Stimulated activated CD8-positive, alpha-beta memory T cell treated with anti-CD3 and anti-CD28 coated beads, Interleukin-15, amount 100 ng/mL, for 48 hours (primary cell): ENCODE measurements around the gene RIPK4.
"Not testable (repeated sequence)": the region's sequence is repeated elsewhere in the genome, so short reads cannot be mapped to it uniquely, and the experiment has no call there.

Experiments used
- DNase-seq, 2 donors: peaks; one replicate each; pipeline ENCODE4 v3.0.0-alpha.2; 2020; ENCODE audit warnings: low read depth in 2 of 2

Gene RIPK4

DNA sequence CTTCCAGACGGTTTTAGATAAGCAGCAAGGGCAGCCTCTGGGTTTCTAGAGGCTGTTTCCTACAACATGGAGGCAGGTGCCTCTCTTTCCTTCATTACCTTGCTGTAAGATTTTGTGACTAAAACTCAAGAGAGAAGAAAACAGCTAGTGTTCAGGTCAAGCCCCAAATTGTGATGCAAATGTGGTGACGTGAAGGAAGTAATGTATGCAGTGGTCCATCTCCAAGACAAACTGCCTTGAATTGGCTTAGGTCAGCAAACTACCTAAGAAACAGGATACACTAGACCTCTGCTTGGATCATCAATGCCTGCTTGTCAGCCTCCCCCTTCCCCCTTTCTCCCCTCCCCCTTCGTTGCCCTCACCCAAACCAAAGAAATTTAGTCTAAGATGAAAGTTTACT is 28.9 kb upstream of the RIPK4 start:
- DNase-seq = no peak

DNA sequence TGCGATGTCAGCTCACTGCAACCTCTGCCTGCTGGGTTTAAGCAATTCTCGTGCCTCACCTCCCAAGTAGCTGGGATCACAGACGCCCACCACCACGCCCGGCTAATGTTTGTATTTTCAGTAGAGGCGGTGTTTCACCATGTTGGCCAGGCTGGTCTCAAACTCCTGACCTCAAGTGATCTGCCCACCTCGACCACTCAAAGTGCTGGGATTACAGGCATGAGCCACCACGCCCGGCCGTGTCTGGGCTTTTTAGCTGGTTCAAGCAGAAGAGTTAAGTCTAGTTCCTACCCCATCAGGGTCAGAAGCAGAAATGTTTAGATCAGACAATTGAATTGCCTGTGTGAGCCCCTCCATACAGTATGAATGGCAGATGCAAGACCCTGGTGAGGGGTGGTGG is 27.7 kb upstream of the RIPK4 start:
- no peak for DNase-seq

DNA sequence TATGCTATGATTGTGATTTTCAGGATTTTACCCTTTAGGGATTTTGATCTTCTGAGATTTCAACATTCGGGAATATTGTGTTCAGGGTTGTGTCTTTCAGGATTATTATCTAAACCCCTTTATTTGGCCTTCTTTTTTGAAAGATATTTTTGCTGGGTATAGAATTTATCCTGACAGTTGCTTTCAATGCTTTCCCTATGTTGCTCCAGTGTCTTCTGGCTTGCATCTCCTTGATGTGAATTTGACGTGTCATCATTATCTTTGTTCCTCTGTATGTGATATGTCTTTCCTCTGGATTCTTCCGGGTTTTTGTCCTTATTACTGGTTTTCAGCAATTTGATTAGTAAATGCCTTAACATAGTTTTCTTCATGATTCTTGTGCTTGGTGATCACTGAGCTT is 25.9 kb upstream of the RIPK4 start:
- DNase-seq = no peak

DNA sequence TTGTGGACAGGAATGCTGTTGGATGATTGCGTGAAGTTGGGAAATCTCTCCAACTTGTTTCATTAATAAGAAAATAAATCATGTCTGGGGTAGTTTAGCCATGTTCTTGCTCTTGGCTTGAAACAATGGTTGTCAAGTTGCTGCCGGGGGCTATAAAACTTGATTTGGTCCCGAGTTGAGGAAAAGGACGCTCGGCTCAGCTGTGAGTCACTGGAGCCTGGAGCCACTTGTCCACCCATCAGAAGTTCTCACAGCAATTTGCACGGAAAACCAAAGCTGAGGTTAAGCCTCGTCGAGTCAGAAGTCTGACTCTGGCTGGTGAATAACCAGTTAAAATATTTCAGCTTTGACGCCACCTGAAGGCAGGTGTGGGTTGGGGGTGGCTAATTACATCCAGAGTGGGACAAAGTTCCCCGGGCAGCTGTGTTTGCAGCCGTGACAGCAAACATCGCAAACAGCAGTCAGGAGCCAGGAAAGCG is 19.7 kb upstream of the RIPK4 start:
- no peak for DNase-seq

GRCh38 chr21:41785262-41785661 is 18.4 kb upstream of the RIPK4 start:
- not testable (repeated sequence) for DNase-seq

DNA sequence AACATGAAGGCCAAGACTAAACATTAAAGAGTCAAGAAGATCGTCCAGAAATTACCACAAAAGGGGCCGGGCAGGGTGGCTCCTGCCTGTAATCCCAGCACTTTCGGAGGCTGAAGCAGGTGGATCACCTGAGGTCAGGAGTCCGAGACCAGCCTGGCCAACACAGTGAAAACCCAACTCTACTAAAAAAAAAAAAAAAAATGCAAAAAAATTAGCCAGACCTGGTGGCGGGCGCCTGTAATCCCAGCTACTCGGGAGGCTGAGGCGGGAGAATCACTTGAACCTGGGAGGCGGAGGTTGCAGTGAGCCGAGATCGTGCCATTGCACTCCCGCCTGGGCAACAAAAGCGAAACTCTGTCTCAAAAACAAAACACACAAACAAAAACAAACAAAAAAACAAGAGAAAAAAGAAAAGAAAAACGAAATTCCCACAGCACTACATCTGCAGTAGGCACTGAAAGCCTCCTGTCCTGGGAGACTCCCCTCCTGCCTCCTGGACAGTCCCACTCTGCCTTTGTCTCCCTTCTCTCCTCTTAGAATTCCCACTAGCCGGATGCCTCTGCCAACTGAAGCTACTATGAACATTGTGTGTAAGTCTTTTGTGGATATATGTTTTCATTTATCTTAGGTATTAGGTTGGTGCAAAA is 17.7 kb upstream of the RIPK4 start:
- DNase-seq = no peak

- no peak for DNase-seq
These were observed 16.8 kb upstream of the RIPK4 start for GRCh38 chr21:41783476-41784180.

DNA sequence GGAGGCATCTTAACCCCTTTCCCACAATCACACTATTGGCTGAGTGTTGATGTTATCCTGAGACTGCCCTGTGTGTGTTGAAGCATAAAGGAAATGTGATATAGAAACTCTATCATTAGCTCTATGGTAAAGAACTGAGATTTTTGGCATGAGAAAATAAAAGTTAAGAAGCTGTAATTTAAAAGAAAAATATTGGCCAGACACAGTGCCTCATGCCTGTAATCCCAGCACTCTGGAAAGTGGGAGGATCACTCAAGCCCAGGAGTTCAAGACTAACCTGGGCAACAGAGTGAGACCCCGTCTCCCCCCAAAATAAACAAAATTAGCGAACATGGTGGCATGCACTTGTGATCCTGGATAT is 14.2 kb upstream of the RIPK4 start:
- no peak for DNase-seq

DNA sequence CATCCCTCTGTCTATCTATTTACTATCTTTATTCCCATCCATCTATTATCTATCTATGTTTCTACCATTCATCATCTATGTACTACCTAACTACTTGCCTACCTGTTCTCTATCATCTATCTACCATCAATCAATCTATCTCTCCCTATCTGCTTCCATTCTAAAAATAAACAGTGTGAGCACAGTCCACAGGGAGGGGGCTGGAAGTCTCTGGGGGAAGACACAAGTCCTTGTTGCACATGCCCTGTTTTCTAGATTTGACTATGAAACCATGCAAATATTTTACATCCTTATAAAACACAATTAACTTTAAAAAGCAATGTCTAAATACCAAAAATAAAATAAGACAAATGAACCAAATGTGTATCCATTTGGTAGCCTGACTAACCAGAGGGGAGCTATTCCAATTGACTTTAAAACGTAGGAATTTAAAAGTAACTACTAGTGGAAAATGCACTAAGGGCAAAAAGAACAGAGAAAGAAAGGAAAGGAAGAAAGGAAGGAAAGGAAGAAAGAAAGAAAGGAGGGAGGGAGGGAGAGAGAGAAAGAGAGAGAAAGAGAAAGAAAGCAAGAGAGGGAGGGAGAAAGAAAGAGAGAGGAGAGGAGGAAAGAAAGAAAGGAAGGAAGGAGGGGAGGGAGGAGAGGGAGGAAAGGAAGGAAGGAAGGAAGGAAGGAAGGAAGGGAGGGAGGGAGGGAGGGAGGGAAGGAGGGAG is 13.6 kb upstream of the RIPK4 start:
- DNase-seq = no peak

DNA sequence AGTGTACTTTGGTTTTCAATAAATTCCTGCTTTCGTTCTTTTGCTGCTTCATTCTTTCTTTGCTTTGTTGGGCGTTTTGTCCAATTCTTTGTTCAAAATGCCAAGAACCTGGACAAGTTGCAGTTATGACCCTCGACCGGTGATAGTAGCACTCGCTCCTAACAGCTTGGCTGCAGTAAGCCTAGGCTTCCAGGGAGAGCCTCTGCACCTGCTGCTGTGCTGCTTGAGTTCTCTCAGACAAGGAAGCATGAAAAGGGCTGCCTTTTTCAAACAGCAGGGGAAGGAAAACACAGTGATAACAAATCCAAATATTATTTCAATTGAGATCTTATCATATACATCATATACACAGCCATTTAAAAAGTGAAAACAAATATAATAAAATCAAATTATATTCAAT is 12.8 kb upstream of the RIPK4 start:
- DNase-seq = no peak

DNA sequence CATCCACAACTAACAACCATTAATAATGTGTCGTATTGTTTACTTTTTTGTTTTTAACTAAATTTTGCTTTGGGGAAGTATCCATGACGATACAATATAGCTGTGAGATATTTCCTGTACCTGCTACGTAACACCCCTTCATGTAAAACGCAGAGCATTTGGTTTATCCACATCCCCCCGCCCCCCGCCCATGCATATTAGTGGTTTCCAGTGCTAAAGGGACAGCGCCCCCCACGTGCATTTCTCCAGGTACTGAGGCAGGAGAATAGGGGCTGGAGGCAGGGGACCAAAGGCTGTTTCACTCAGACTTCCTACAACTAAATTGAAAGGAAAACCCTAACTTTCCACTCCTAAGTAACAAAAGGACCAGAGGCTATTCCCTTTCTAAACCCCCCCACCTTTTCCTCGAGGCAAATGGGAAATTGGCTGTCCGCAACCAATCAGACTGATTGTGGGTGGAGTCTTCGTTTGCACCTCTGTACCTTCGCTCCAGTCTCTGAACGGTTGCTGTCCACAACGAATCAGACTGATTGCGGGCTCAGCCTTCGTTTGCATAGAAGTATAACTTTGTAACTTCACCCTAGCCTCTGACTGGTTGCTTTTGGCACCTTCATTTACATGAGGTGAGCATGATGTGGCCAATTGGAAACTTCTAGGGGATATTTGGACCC is 12.2 kb upstream of the RIPK4 start:
- no peak for DNase-seq

DNA sequence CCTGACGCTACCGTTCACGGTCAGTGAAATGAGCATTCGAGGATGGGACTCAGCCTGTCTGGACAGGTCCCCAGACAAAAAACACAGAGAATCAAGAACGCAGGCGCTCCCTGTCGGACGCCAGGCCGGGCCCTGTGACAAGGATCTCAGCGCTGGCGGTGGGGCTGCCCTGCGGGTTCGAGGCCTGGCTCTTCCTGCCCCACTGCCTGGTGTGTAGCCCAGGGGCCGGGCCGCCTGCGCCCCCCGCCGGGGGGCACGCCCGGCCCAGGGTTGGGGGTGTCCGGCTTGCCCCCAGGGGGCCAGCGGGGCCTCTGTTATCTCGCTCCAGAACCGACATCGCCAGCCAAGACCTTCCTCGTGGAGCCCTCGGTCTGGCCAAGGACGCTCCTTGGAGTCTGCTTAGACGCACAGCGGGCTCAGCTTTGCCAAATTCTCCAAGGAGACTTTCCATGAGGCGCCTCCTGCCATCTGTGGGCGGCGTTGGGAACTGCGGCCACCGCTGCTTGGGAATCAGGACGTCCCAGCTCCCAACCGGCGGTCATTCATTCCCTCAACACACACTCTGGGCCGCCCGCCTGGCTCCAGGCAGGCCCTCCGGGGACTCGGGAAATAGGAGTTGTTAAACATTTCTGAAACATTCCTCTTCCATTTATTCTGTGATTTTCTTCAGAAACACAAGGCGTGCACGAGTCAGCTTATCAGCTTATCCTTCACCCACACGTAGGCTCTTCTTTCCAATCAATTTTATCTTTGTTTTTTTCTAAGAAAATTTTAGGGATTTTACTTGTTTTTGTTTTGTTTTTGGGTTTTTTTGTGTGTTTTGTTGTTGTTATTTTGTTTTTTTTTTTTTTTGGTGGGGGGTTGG is 11.3 kb upstream of the RIPK4 start:
- no peak for DNase-seq

DNA sequence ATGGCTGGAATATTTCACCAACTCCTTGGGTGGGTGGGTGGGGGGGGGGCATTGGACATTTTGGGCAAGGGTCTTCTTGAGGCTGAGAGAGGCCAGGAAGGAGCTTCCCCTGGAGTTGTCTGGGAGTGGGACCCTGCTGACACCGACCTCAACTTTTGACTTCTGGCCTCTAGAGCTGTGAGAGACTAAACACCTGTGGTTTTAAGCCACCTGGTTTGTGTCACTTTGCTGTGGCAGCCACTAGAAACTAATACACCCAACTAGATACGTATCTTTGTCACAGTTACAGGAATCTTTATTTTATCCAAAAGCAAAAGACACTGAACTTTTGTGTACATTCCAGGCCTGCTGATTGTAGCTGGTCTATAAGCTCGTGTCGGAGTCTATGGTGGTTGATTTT is 9.9 kb upstream of the RIPK4 start:
- no peak for DNase-seq

GRCh38 chr21:41775149-41775472 is 8.3 kb upstream of the RIPK4 start:
- no peak for DNase-seq

- DNase-seq = no peak
These were observed 7.8 kb upstream of the RIPK4 start for GRCh38 chr21:41774467-41775148.

DNA sequence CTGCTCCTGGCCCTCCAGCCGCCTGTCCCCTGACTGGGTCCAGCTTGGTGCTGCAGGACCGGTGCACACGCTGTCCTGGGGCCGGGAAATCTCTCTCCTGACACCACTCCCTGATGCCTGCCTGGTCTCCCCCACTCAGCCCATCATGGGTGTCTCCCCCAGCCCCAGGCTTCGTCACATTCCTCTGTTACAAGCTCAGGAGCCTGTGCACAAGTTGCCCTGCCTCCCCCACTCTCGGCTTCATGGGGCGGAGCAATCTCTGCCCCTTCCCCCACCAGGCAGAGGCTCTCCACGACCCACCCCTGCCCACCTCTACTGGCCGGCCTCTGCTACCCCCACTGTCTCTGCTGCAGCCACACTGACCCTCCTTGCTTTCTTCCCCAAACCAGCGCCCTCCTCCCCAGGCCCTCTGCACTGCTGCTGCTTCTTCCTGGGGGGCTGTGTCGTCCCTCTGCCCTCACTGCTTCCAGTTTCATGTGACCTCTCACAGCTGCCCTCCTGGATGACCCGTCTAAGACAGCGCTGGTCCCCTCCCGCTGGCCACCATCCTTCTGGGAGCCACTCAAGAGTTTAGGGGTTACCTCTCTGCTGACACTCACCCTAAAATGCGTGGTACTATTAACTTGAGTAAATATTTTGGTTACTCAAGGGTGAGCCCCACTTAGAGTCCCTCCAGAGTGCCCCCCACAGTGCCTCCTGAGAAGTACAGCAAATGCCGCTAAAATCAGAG is 5.7 kb upstream of the RIPK4 start:
- DNase-seq = no peak

DNA sequence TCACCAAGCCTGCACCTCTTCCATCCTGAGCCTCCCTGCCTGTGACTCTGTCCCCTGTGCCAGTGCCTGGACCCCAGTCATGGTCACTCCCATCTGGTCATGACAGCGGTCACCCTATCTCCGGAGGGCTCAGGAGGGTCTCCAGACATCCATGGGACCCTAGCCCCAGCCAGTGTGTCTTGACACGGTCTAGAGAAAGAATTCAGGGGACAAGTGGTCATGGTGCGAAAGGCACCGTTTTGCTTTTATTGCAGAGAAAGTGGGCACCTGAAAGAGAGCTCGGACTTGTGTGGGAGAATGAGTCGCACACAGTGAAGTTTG is 4.7 kb upstream of the RIPK4 start:
- no peak for DNase-seq

DNA sequence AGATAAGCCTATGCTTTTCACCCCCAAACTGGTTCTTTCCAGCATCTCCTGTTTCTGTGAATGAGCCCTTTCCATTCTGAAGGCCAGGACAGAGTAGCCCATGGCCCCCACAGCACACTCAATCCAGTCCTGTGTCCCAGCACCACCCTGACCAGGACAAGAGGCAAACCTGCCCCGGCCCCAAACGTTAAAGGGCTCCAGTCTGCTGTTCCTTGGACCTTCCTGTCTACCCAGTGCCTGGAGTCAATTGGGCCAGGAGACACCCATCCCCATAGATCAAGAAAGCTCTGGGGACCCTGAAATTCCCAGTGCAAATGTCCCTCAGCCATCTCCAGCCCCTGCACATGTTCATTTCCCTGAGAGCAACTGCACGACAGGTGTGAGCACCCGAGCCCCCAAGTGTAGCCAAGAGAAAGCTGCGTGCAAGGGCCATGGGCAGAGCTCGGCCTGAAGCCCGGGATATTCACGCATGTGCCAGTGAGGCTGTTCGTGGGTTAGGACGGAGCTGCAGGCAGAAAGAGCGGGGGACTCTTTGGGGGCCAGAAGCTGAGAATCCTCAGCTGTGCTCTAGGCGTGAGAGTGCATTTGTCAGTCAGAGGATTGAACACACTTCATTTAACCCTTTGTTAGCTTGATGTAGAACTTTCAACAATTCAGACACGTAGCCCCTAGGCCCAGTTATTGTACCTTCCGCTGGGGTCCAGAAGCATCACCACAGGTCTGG is 4.2 kb upstream of the RIPK4 start:
- DNase-seq = no peak

- DNase-seq = no peak
These were observed 3.1 kb upstream of the RIPK4 start for GRCh38 chr21:41769933-41770332.

DNA sequence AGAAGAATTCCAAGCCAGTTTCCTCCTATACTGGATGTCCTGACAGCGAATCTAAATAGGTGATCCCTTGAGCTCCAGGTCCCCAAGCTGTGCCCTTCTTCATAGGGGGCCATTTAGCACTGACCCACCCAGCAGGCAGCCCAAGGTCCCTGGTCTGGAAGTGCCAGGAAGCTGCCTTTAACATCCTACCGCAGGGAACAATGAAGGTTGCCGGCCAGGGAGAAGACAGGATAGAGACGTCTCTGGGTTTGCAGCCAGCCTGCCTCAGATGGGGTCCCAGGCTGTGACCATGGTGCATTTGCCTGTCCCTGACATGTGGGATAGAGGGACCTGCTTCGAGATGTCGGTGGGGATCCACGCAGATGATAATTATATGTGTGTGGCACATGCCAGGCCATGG is 2.7 kb upstream of the RIPK4 start:
- DNase-seq = no peak
